ENCODE results near the gene CCDC201. TPM values are rescaled to one million over a fixed set of nuclear protein-coding genes. Genes with fewer than 3 reads are reported as not detected.

Gene CCDC201
- total RNA-seq, 1 donor from 2014 or later: not detected

GRCh38 chr7:45901566-45901965 is 28.7 kb upstream of the CCDC201 start:
- Mint-ChIP-seq H3K4me1 (ENCODE audit: unreplicated experiment) (no peaks in the 10 kb centered on the region), H3K27me3 (peaks cover 14% of the 10 kb centered on the region), H3K4me3 (no peak overlapping the region), H3K9me3 (no peaks in the 10 kb centered on the region), H3K36me3 (no peaks in the 10 kb centered on the region), H3K27ac (no peak overlapping the region)
- no peak for TF ChIP-seq CTCF (conservative IDR thresholded peaks at IDR 0.05)
- no peak for DNase-seq (ENCODE audit: extremely low spot score, unreplicated experiment)

GRCh38 chr7:45898222-45898621 is 25.3 kb upstream of the CCDC201 start:
- DNase-seq (ENCODE audit: extremely low spot score, unreplicated experiment): no peak
- Mint-ChIP-seq H3K36me3 (no peaks in the 10 kb centered on the region), H3K27me3 (peaks cover 27% of the 10 kb centered on the region), H3K4me1 (ENCODE audit: unreplicated experiment) (no peaks in the 10 kb centered on the region), H3K9me3 (no peaks in the 10 kb centered on the region), H3K4me3 (no peak overlapping the region), H3K27ac (no peak overlapping the region)
- TF ChIP-seq CTCF (conservative IDR thresholded peaks at IDR 0.05): no peak

- H3K4me1 Mint-ChIP-seq (ENCODE audit: unreplicated experiment): no peaks in the 10 kb centered on the region
- H3K27me3 Mint-ChIP-seq: peaks cover 34% of the 10 kb centered on the region
- no peaks in the 10 kb centered on the region for H3K36me3 Mint-ChIP-seq
- no peak for DNase-seq (ENCODE audit: extremely low spot score, unreplicated experiment)
- H3K9me3 Mint-ChIP-seq: no peaks in the 10 kb centered on the region
- no peak for TF ChIP-seq CTCF (conservative IDR thresholded peaks at IDR 0.05)
- H3K27ac Mint-ChIP-seq: no peak overlapping the region
- H3K4me3 Mint-ChIP-seq: no peak overlapping the region
These were observed 24.3 kb upstream of the CCDC201 start for GRCh38 chr7:45897042-45897690.

GRCh38 chr7:45894665-45895062 is 21.8 kb upstream of the CCDC201 start:
- Mint-ChIP-seq H3K9me3 (no peaks in the 10 kb centered on the region), H3K36me3 (no peaks in the 10 kb centered on the region), H3K4me3 (no peak overlapping the region), H3K27me3 (peaks cover 37% of the 10 kb centered on the region), H3K4me1 (ENCODE audit: unreplicated experiment) (no peaks in the 10 kb centered on the region), H3K27ac (no peak overlapping the region)
- DNase-seq (ENCODE audit: extremely low spot score, unreplicated experiment): no peak
- no peak for TF ChIP-seq CTCF (conservative IDR thresholded peaks at IDR 0.05)

GRCh38 chr7:45893996-45894664 is 21.2 kb upstream of the CCDC201 start:
- no peak for TF ChIP-seq CTCF (conservative IDR thresholded peaks at IDR 0.05)
- H3K4me1 Mint-ChIP-seq (ENCODE audit: unreplicated experiment): no peaks in the 10 kb centered on the region
- DNase-seq (ENCODE audit: extremely low spot score, unreplicated experiment): no peak
- no peaks in the 10 kb centered on the region for H3K36me3 Mint-ChIP-seq
- H3K27ac Mint-ChIP-seq: no peak overlapping the region
- H3K27me3 Mint-ChIP-seq: peaks cover 42% of the 10 kb centered on the region
- H3K9me3 Mint-ChIP-seq: no peaks in the 10 kb centered on the region
- no peak overlapping the region for H3K4me3 Mint-ChIP-seq

All from type B pancreatic cell (in vitro differentiated cells).